SIG-M5 treated with dmso at 0.1 percent for 504 hours (cell line): ENCODE measurements around the gene GNA12.

Experiments
- DNase-seq: peaks from one replicate; lab custom pipeline; 2025; ENCODE audit not compliant: unreplicated experiment; lab: John Stamatoyannopoulos, UW

GNA12 gene

DNA sequence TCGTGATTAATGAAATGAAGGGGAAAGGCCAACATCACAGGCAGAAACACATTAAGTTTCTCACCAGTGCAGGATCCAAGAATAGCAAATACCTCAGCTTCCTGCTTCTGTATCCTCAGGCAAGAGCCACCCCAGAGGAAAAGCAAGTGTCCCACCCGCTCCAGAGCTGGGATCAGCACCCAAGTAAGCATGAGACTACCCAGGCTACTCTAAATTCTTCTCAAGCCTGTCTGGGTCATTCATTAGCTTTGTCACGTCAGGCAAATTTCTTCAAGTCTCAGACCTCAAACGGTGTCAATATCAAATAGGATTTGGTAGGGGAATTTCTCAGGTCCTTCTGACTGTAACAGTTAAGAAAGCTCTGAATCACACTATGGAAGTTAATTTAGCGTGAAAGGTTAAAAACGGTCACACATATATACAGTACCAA is 59.0 kb downstream of the GNA12 start:
- DNase-seq = no peak

DNA sequence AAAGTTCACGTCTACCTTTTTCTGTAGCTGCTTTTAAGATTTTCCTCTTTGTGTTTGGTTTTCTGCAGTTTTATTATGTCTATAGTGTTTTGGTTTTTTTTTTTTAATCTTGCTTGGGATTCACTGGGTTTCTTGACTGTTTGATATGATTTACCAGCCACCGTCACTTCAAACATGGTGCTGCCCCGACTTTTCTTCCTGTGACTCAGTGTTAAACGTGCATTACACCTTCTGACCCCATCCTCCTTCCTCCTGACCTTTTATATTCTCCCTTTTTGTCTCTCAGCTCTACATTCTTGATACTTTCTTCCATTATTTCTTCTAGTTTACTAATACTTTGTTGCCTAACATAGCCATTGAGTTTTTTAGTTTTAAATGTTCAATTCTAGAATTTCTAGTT is 61.5 kb downstream of the GNA12 start:
- no peak for DNase-seq

GRCh38 chr7:2782121-2782520 is 62.0 kb downstream of the GNA12 start:
- no peak for DNase-seq

- no peak for DNase-seq
These were observed 62.5 kb downstream of the GNA12 start for GRCh38 chr7:2781636-2782035.

- no peak for DNase-seq
These were observed 65.1 kb downstream of the GNA12 start for GRCh38 chr7:2779051-2779450.

GRCh38 chr7:2777898-2778535 is 66.1 kb downstream of the GNA12 start:
- DNase-seq = no peak

DNA sequence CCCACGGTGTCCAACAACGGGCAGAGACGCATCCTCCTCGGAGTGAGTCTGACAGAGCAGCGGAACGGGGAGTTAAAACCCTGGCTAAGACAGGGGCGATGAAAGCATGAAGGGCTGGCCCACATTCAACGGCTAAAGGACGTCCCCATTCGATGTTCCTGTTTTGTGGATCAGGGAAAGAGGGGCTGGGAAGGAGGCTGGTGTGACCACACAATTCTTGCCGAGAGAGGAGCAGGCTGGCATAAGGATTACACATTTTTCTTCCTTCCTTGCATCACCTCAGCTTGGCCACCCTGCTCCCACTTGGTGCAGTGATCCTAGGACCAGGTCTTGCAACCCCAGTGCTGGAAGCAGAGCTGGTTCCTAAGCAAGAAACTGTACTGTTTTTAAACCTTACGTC is 67.7 kb downstream of the GNA12 start:
- no peak for DNase-seq

DNA sequence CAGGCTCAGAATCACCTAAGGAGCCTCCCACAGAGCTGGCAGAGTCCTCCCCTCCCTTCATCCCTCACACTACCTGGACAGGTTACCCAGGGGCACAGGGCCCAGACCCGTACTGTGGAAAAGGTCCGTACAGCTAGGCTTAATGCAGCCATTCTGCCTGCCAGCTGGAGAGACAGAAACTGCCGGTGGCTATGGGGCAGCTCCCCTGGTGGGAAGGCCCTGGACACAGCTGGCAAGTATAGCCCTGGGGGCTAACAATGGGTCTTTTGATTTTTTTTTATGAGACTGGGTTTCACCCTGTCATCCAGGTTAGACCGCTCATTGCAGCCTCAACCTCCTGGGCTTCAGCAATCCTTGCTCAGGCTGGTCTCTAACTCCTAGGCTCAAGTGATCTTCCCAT is 68.3 kb downstream of the GNA12 start:
- no peak for DNase-seq

GRCh38 chr7:2775376-2775775 is 68.7 kb downstream of the GNA12 start:
- DNase-seq = no peak

DNA sequence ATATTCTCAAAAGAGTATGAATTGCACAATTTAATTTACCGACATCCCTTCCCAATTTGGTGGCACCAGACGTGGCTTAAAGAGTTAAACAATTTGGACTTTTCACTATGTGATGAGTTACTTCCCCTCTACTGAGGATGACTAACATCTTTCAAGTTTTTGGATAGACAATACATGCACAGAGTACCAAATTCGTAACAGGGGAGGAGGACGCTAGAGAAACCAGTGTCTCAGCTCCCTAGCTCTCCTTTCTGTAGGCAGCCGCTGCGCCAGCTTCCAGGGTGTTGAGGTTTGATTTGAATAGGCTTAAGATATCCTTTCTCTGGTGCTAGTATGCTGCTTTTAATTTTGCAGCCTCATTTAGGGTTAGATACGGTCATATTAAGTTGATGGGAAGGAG is 69.2 kb downstream of the GNA12 start:
- DNase-seq = no peak

- no peak for DNase-seq
These were observed 69.8 kb downstream of the GNA12 start for GRCh38 chr7:2774280-2774679.

DNA sequence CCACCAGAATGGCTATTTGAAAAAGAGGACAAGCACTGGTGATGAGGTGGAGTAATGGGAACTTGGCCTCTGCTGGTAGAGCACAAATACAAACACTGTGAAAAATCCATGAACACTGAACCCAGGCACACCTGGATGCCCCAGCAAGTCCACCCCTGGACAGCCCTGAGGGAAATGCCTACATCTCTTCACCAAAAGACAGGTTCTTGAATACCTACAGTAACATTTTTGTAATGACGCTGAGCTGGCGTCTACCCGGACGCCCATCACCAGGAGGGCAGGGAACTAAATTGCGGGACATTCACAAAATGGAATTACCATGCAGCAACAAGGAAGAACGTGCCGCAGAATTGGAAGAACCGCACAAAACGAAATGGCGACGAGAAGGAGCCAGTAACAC is 70.5 kb downstream of the GNA12 start:
- no peak for DNase-seq

DNA sequence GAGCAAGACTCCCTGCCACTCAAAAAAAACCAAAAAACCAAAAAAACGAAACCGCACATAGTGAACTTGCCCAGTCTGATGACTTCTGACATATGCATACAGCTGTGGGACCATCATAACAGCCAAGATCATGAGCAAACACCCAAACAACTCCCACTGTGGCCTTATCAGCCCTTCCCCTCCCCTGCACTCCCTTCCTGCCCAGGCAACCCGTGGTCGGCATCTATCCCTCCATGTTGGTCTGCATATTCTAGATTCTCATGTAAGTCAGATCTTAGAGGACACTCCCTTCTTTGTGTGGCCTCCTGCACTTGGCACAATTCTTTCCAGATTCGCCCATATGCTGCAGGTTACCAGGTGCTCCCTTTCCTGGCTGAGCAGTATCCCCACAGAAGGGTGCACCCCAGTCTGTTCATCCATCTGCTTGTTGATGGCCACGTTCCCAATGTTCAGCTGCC is 72.8 kb downstream of the GNA12 start:
- DNase-seq = no peak

DNA sequence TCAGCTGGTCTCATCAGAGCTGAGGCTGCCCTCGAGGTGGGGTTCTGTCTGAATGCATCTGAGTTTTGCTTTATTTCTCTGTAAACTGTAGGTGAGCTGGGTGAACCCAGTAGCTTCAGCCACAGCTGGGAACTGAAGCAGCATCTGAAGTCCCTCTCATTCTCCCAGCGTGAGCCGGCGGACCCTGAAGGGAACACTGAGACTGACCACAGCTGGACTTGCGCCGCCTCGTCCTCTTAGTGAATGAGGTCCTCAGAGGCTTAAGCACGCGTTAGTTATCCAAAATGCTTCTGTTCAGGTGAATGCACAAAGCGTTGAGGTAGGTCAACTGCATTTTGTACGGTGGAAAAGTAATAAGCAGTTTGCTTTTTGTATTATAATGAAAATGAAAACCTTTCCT is 79.5 kb downstream of the GNA12 start:
- DNase-seq = no peak

- no peak for DNase-seq
These were observed 80.5 kb downstream of the GNA12 start for GRCh38 chr7:2763597-2763996.

- no peak for DNase-seq
These were observed 82.2 kb downstream of the GNA12 start for GRCh38 chr7:2761801-2762497.

GRCh38 chr7:2761131-2761624 is 82.9 kb downstream of the GNA12 start:
- DNase-seq = no peak

GRCh38 chr7:2760098-2760889 is 83.8 kb downstream of the GNA12 start:
- peak; percentile 64 for DNase-seq

DNA sequence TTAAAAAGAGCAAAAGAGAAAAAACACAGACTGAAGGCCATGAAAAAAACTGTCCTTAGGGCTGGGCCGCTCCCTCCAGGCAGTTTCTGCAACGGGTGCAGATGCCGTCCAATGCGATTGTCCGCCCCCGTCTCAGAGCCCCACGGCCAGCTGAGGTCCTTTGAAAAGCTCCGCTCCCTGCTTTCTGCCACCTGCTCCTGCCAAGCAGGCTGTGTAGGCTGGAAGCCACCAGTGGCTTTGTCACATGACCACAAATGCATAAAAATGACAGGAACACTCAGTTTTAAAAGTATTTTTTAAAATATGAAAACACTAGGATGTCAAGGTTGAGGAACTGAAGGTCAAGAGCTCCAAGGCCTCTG is 84.4 kb downstream of the GNA12 start:
- DNase-seq = no peak

DNA sequence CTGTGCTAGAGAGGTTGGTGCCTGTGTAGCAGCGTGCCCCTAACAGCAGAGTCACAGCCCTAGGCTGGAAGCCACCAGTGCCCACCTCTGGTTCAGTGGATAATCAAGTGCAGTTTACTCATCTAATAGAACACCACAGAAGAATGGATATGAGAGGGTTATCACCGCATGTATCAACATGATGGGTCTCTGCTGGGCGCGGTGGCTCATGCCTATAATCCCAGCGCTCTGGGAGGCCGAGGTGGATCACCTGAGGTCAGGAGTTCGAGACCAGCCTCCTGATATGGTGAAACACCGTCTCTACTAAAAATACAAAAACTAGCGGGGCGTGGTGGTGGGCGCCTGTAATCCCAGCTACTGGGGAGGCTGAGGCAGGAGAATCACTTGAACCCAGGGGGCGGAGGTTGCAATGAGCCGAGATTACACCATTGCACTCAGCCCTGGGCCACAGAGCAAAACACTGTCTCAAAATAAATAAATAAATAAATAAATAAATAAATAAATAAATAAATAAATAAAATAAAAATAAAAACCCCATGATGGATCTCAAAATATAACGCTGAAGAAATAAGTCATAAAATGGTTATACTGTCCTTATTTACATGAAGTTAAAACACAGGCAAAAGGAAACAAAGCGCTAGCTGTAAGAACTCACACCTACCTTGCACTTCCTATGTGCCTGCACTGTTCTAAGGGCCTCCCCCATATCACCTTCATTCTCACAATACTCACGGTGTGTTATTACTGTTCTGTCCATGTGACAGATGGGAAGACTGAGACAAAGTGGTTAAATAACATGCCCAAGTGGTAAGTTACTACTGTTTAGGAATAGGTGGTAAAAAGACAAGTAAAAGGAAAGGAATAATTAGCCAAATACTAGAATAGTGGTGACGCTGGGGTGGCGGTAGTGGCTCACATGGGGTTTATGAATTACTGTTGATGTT is 85.2 kb downstream of the GNA12 start:
- DNase-seq = no peak
